GM23338 (cell line): ENCODE data around the gene DMD. TPM values are rescaled to one million over a fixed set of nuclear protein-coding genes. Genes with fewer than 3 reads are reported as not detected.

Experiments
- ATAC-seq: fragments of 200-7000 bp; cut with Tn5 transposase; 3 replicates; pipeline ENCODE4 v1.9.1; 2020
- DNase-seq: peaks from one replicate; pipeline ENCODE4 v3.0.0-alpha.2; 2015; ENCODE audit warnings: low spot score
- H2AFZ ChIP-seq: fragments of 200-600 bp; sonication (generic); 2 replicates; pipeline ENCODE4 v1.8.0; 2016; ENCODE audit warnings: antibody characterized with exemption, mild to moderate bottlenecking, moderate library complexity
- H3F3A ChIP-seq: fragments of 200-600 bp; sonication (generic); replicated peaks from 2 replicates; pipeline ENCODE4 v1.8.0; 2017; ENCODE audit warnings: antibody characterized with exemption, mixed run types, low read depth
- H3K27ac ChIP-seq: fragments of 200-600 bp; sonication (generic); 2 replicates; pipeline ENCODE4 v1.6.1; 2016; ENCODE audit warnings: low read depth
- H3K27me3 ChIP-seq: fragments of 200-600 bp; sonication (generic); 2 replicates; pipeline ENCODE4 v1.8.0; 2016; ENCODE audit warnings: mild to moderate bottlenecking, mixed run types, moderate library complexity; ENCODE audit not compliant: insufficient read depth
- H3K36me3 ChIP-seq: fragments of 200-600 bp; sonication (generic); 2 replicates; pipeline ENCODE4 v1.8.0; 2016; ENCODE audit warnings: mild to moderate bottlenecking; ENCODE audit not compliant: insufficient read depth
- H3K4me1 ChIP-seq: fragments of 200-600 bp; sonication (generic); 2 replicates; pipeline ENCODE4 v1.8.0; 2016; ENCODE audit warnings: mild to moderate bottlenecking, moderate library complexity; ENCODE audit not compliant: insufficient read depth
- H3K4me2 ChIP-seq: fragments of 200-600 bp; sonication (generic); 2 replicates; pipeline ENCODE4 v1.7.1; 2017; ENCODE audit warnings: mixed run types
- H3K4me3 ChIP-seq: fragments of 200-600 bp; sonication (generic); 2 replicates; pipeline ENCODE4 v1.6.1; 2016; ENCODE audit warnings: mixed run types
- H3K79me2 ChIP-seq: fragments of 200-600 bp; sonication (generic); replicated peaks from 2 replicates; pipeline ENCODE4 v1.8.0; 2017; ENCODE audit warnings: mild to moderate bottlenecking; ENCODE audit not compliant: insufficient read depth
- H3K9me2 ChIP-seq: fragments of 200-600 bp; sonication (generic); 2 replicates; pipeline ENCODE4 v1.8.0; 2017; ENCODE audit not compliant: insufficient read depth
- H4K20me1 ChIP-seq: fragments of 200-600 bp; sonication (generic); replicated peaks from 2 replicates; pipeline ENCODE4 v1.8.0; 2017; ENCODE audit warnings: mild to moderate bottlenecking; ENCODE audit not compliant: insufficient read depth
- H3K27ac Mint-ChIP-seq: 2 replicates; pipeline ENCODE4 v1.8.0; 2020; ENCODE audit warnings: inconsistent platforms, mild to moderate bottlenecking, moderate library complexity, mixed read lengths
- H3K27me3 Mint-ChIP-seq: 3 replicates; pipeline ENCODE4 v1.8.0; 2022; ENCODE audit warnings: low read depth, mild to moderate bottlenecking, moderate library complexity, mixed read lengths, inconsistent platforms; ENCODE audit not compliant: insufficient read depth, poor library complexity
- H3K36me3 Mint-ChIP-seq: 3 replicates; pipeline ENCODE4 v1.8.0; 2021; ENCODE audit warnings: low read depth, mild to moderate bottlenecking, inconsistent platforms, moderate library complexity, mixed read lengths
- H3K4me1 Mint-ChIP-seq: 3 replicates; pipeline ENCODE4 v1.8.0; 2020; ENCODE audit warnings: mild to moderate bottlenecking, inconsistent platforms, mixed read lengths
- H3K4me3 Mint-ChIP-seq: 3 replicates; pipeline ENCODE4 v1.8.0; 2021; ENCODE audit warnings: moderate library complexity, mild to moderate bottlenecking, inconsistent platforms, mixed read lengths
- H3K9me3 Mint-ChIP-seq: 3 replicates; pipeline ENCODE4 v1.8.0; 2020; ENCODE audit warnings: moderate library complexity, mild to moderate bottlenecking, inconsistent platforms, mixed read lengths
- CREB1 ChIP-seq: fragments of 250-450 bp; sonication (Bioruptor Pico); IDR thresholded peaks from 2 replicates; pipeline ENCODE4 v1.5.0; 2020; ENCODE audit warnings: low read depth, mild to moderate bottlenecking, moderate library complexity
- CTCF ChIP-seq, 2 experiments: fragments of 200-600 bp in 1 of 2; sonication (generic) in 1 of 2; conservative IDR thresholded peaks; 2 replicates each; pipeline versions ENCODE4 v1.5.1 to v1.6.1; 2016 to 2017; ENCODE audit warnings: antibody characterized with exemption in 2 of 2, low read depth in 2 of 2, mild to moderate bottlenecking in 2 of 2, moderate library complexity in 1 of 2
- ETS1 ChIP-seq: IDR thresholded peaks from 2 replicates; pipeline ENCODE4 v1.6.1; 2016; ENCODE audit warnings: antibody characterized with exemption
- EZH2 ChIP-seq: fragments of 200-600 bp; sonication (generic); IDR thresholded peaks from one replicate; pipeline ENCODE4 v1.8.0; 2017; ENCODE audit warnings: antibody characterized with exemption, mild to moderate bottlenecking, low read depth; ENCODE audit not compliant: unreplicated experiment
- EZH2phosphoT487 ChIP-seq: fragments of 200-600 bp; sonication (generic); IDR thresholded peaks from one replicate; pipeline ENCODE4 v1.8.1; 2018; ENCODE audit warnings: antibody characterized with exemption; ENCODE audit not compliant: unreplicated experiment
- NANOG ChIP-seq: IDR thresholded peaks from 2 replicates; pipeline ENCODE4 v1.6.1; 2016; ENCODE audit warnings: antibody characterized with exemption, borderline replicate concordance
- POLR2AphosphoS5 ChIP-seq: IDR thresholded peaks from 2 replicates; pipeline ENCODE4 v1.6.1; 2016; ENCODE audit warnings: antibody characterized with exemption, low read depth
- REST ChIP-seq: IDR thresholded peaks from one replicate; pipeline ENCODE4 v1.6.1; 2018; ENCODE audit warnings: antibody characterized with exemption; ENCODE audit not compliant: unreplicated experiment
- STAT1 ChIP-seq: IDR thresholded peaks from one replicate; pipeline ENCODE4 v1.6.1; 2016; ENCODE audit warnings: antibody characterized with exemption; ENCODE audit not compliant: unreplicated experiment
- ZNF114 ChIP-seq: fragments of 250-450 bp; sonication (Bioruptor Pico); IDR thresholded peaks from 2 replicates; pipeline ENCODE4 v1.5.0; 2020; ENCODE audit warnings: mild to moderate bottlenecking, moderate library complexity
- ZNF331 ChIP-seq: fragments of 250-450 bp; sonication (Bioruptor Pico); IDR thresholded peaks from 2 replicates; pipeline ENCODE4 v1.5.0; 2020; ENCODE audit warnings: low read depth, mild to moderate bottlenecking, moderate library complexity
- polyA plus RNA-seq: library from polyadenylated mRNA; unstranded; fragments of >200 nt; fragmentation: Nextera tagmentation; extraction: Ambion mirVana; gene quantifications from 2 replicates; pipeline ENCODE4 v1.2.1, GENCODE V29; 2016
- total RNA-seq: library from RNA; depleted of rRNA; stranded (reverse); fragments of >200 nt; shearing (Covaris generic); gene quantifications from 2 replicates; pipeline ENCODE4 v1.2.3, GENCODE V29; 2014

Gene DMD
- total and polyA plus RNA-seq, 2 experiments from 2014 or later = 4.5 to 7.6 TPM

GRCh38 chrX:32839781-32840180, 371.6 kb downstream of the DMD start:
- H3K27me3 Mint-ChIP-seq = no peaks in the 10 kb centered on the region
- no peaks in the 10 kb centered on the region for H3K36me3 Mint-ChIP-seq

More at GRCh38 chrX:32839781-32840180, 371.6 kb downstream of the DMD start:
- no peak for ATAC-seq
- no peaks in the 10 kb centered on the region for H3K9me2 ChIP-seq
- no peak overlapping the region for H3K4me2 ChIP-seq
- H2AFZ ChIP-seq = no peak overlapping the region
- H3K27ac ChIP-seq = no peak overlapping the region
- no peak for DNase-seq
- no peaks in the 10 kb centered on the region for H3K36me3 ChIP-seq
- no peak for TF ChIP-seq POLR2AphosphoS5
- no peak for TF ChIP-seq ETS1
- TF ChIP-seq NANOG = no peak
- TF ChIP-seq EZH2 = no peak
- no peak for TF ChIP-seq REST
- TF ChIP-seq ZNF114 (CRISPR knock-in tag) = no peak
- TF ChIP-seq CTCF (conservative IDR thresholded peaks at IDR 0.05; ENCODE audit: low read depth in 2 of 2) = no peak
- TF ChIP-seq EZH2phosphoT487 = no peak
- no peak for TF ChIP-seq STAT1
- TF ChIP-seq CREB1 = no peak
- TF ChIP-seq ZNF331 (CRISPR knock-in tag) = no peak
- no peaks in the 10 kb centered on the region for H3F3A ChIP-seq
- H3K27ac Mint-ChIP-seq = no peak overlapping the region
- no peaks in the 10 kb centered on the region for H4K20me1 ChIP-seq
- H3K9me3 Mint-ChIP-seq = no peaks in the 10 kb centered on the region
- no peaks in the 10 kb centered on the region for H3K79me2 ChIP-seq
- H3K4me1 ChIP-seq = no peaks in the 10 kb centered on the region
- H3K27me3 ChIP-seq = no peaks in the 10 kb centered on the region
- no peak overlapping the region for H3K4me3 ChIP-seq
- no peaks in the 10 kb centered on the region for H3K4me1 Mint-ChIP-seq
- H3K4me3 Mint-ChIP-seq = no peak overlapping the region
